NB4 (cell line): ENCODE measurements around the gene ACSS3.
A peak's percentile ranks its signal among the peaks of the same experiment; 100 is the strongest.

Experiments
- DNase-seq: peaks from one replicate; pipeline ENCODE4 v3.0.0; 2010; ENCODE audit warnings: low read depth
- H3K4me3 ChIP-seq: one replicate; pipeline ENCODE4 v1.5.1; 2011; ENCODE audit warnings: mild to moderate bottlenecking, low read depth, low read length, moderate library complexity
- CTCF ChIP-seq: IDR thresholded peaks from one replicate; pipeline ENCODE4 v1.5.1; 2012; ENCODE audit warnings: low read depth, low read length
- MAX ChIP-seq: IDR thresholded peaks from 2 replicates; pipeline ENCODE4 v1.6.1; 2011; ENCODE audit warnings: low read depth, low read length
- MYC ChIP-seq: IDR thresholded peaks from 2 replicates; pipeline ENCODE4 v1.6.1; 2011; ENCODE audit warnings: low read depth, low read length
- POLR2A ChIP-seq: IDR thresholded peaks from 2 replicates; pipeline ENCODE4 v1.6.1; 2011; ENCODE audit warnings: mild to moderate bottlenecking; ENCODE audit not compliant: insufficient read length; ENCODE audit errors: extremely low read depth

Gene ACSS3

GRCh38 chr12:81125691-81126090 is 47.8 kb downstream of the ACSS3 start:
- no peak overlapping the region for H3K4me3 ChIP-seq
- DNase-seq, result no peak
- TF ChIP-seq MAX, result no peak
- no peak for TF ChIP-seq CTCF
- no peak for TF ChIP-seq POLR2A
- TF ChIP-seq MYC, result no peak

- DNase-seq, result peak; percentile 58
- TF ChIP-seq POLR2A (no peak), CTCF (peak; percentile 79)
- no peak overlapping the region for H3K4me3 ChIP-seq
Observed at GRCh38 chr12:81128930-81129554, 51.2 kb downstream of the ACSS3 start.

- no peak overlapping the region for H3K4me3 ChIP-seq
- TF ChIP-seq MYC (no peak), POLR2A (no peak), CTCF (no peak), MAX (no peak)
- DNase-seq, result no peak
Observed at GRCh38 chr12:81136519-81136918, 58.6 kb downstream of the ACSS3 start.

GRCh38 chr12:81137801-81138200 is 59.9 kb downstream of the ACSS3 start:
- no peak for DNase-seq
- TF ChIP-seq MYC (no peak), MAX (no peak), POLR2A (no peak), CTCF (no peak)
- no peak overlapping the region for H3K4me3 ChIP-seq

- TF ChIP-seq MAX, result no peak
- TF ChIP-seq CTCF, result no peak
- no peak for TF ChIP-seq POLR2A
- DNase-seq, result no peak
- no peak overlapping the region for H3K4me3 ChIP-seq
Observed at GRCh38 chr12:81141217-81141616, 63.3 kb downstream of the ACSS3 start.

GRCh38 chr12:81143057-81143456 is 65.2 kb downstream of the ACSS3 start:
- TF ChIP-seq CTCF, result no peak
- no peak for TF ChIP-seq MAX
- no peak for TF ChIP-seq MYC
- no peak for TF ChIP-seq POLR2A
- DNase-seq, result no peak
- H3K4me3 ChIP-seq, result no peak overlapping the region
